AG08396 (cell line): Measurements from ENCODE around the gene ARNT2.

Experiments
- DNase-seq: peaks from one replicate; pipeline ENCODE4 v3.0.0; 2012; ENCODE audit warnings: low spot score, mixed read lengths

Gene ARNT2

GRCh38 chr15:80514071-80514780 is 110.0 kb downstream of the ARNT2 start:
- DNase-seq: peak; percentile 65

- DNase-seq: no peak
Observed at GRCh38 chr15:80517290-80517689, 113.1 kb downstream of the ARNT2 start.

- no peak for DNase-seq
Observed at GRCh38 chr15:80518522-80518921, 114.3 kb downstream of the ARNT2 start.

GRCh38 chr15:80523746-80524145 is 119.6 kb downstream of the ARNT2 start:
- DNase-seq: no peak

- DNase-seq: no peak
Observed at GRCh38 chr15:80525853-80526252, 121.7 kb downstream of the ARNT2 start.

- peak; percentile 83 for DNase-seq
Observed at GRCh38 chr15:80526556-80527340, 122.6 kb downstream of the ARNT2 start.

GRCh38 chr15:80527406-80527805 is 123.2 kb downstream of the ARNT2 start:
- DNase-seq: no peak

GRCh38 chr15:80527961-80528360 is 123.8 kb downstream of the ARNT2 start:
- DNase-seq: no peak

GRCh38 chr15:80530737-80531365 is 126.7 kb downstream of the ARNT2 start:
- no peak for DNase-seq

- DNase-seq: no peak
Observed at GRCh38 chr15:80531388-80531787, 127.2 kb downstream of the ARNT2 start.

GRCh38 chr15:80531796-80532195 is 127.6 kb downstream of the ARNT2 start:
- DNase-seq: no peak

- DNase-seq: no peak
Observed at GRCh38 chr15:80533790-80534333, 129.7 kb downstream of the ARNT2 start.

GRCh38 chr15:80536231-80536630 is 132.0 kb downstream of the ARNT2 start:
- no peak for DNase-seq

- DNase-seq: no peak
Observed at GRCh38 chr15:80536716-80537115, 132.5 kb downstream of the ARNT2 start.

- DNase-seq: no peak
Observed at GRCh38 chr15:80545078-80545477, 140.9 kb downstream of the ARNT2 start.

GRCh38 chr15:80547264-80547663 is 143.1 kb downstream of the ARNT2 start:
- DNase-seq: no peak

- peak; percentile 33 for DNase-seq
Observed at GRCh38 chr15:80549191-80549590, 145.0 kb downstream of the ARNT2 start.

GRCh38 chr15:80549654-80550053 is 145.5 kb downstream of the ARNT2 start:
- DNase-seq: no peak

GRCh38 chr15:80550219-80550907 is 146.2 kb downstream of the ARNT2 start:
- peak; percentile 72 for DNase-seq

GRCh38 chr15:80550908-80551260 is 146.7 kb downstream of the ARNT2 start:
- no peak for DNase-seq

- DNase-seq: no peak
Observed at GRCh38 chr15:80551348-80551747, 147.2 kb downstream of the ARNT2 start.

- no peak for DNase-seq
Observed at GRCh38 chr15:80554560-80554959, 150.4 kb downstream of the ARNT2 start.
